OCI-LY3 (cell line): Measurements from ENCODE around the gene DDX31.

Source experiments
- EZH2phosphoT487 ChIP-seq: fragments of 200-600 bp; shearing (Covaris generic); IDR thresholded peaks from 2 replicates; pipeline ENCODE4 v1.6.1; 2018; ENCODE audit warnings: antibody characterized with exemption, mixed run types, low read depth
- TF ChIP-seq, protein P1 (sequence below): fragments of 200-600, 300-600 bp; sonication (generic); IDR thresholded peaks from 2 replicates; pipeline ENCODE4 v1.5.1; 2014; ENCODE audit warnings: antibody characterized with exemption, low read length, low read depth

DNA sequence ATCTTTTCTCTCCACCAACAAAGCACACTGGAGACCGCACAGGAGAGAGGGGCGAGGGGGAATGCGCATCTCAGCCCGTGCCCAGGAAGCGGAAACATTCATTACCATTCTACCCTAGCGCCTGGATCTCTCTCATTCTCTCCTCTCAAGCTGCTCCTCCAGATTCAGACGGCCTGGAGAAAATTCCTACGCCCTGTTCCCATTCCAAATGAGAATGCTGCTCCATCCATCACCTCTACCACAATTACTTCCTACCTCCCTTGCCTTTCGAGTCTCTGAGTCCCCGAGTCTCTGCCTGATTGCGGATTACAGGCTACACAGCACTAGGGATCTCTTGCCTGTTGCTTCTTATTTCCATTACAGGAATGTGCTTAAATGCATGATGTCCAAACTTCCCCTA, 6.7 kb downstream of the DDX31 start:
- TF ChIP-seq, protein P1, sequence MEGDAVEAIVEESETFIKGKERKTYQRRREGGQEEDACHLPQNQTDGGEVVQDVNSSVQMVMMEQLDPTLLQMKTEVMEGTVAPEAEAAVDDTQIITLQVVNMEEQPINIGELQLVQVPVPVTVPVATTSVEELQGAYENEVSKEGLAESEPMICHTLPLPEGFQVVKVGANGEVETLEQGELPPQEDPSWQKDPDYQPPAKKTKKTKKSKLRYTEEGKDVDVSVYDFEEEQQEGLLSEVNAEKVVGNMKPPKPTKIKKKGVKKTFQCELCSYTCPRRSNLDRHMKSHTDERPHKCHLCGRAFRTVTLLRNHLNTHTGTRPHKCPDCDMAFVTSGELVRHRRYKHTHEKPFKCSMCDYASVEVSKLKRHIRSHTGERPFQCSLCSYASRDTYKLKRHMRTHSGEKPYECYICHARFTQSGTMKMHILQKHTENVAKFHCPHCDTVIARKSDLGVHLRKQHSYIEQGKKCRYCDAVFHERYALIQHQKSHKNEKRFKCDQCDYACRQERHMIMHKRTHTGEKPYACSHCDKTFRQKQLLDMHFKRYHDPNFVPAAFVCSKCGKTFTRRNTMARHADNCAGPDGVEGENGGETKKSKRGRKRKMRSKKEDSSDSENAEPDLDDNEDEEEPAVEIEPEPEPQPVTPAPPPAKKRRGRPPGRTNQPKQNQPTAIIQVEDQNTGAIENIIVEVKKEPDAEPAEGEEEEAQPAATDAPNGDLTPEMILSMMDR: no peak
- TF ChIP-seq EZH2phosphoT487: no peak
